ENCODE data around the gene NAV3.

DNA sequence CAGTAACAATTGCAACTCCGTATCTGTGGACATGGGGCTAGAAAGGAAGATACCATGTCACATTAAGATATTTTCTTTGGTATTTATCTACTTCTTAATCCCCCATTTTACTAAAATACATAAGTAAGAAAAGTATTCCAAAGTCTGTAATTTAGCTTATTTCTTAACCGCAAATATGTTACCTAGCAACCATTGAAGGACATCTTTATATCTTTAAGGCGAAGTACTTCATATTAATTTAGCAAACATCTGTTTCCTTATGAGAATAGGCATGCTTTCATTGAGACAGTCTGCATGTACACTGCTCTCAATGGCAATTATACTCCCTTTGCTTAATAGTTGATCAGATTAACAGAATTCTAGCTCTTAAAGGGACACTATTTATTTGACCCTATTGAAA is 88.8 kb downstream of the NAV3 start:
- no peak for TF ChIP-seq POLR2A (IDR thresholded peaks at IDR 0.05)
- TF ChIP-seq, protein P1, sequence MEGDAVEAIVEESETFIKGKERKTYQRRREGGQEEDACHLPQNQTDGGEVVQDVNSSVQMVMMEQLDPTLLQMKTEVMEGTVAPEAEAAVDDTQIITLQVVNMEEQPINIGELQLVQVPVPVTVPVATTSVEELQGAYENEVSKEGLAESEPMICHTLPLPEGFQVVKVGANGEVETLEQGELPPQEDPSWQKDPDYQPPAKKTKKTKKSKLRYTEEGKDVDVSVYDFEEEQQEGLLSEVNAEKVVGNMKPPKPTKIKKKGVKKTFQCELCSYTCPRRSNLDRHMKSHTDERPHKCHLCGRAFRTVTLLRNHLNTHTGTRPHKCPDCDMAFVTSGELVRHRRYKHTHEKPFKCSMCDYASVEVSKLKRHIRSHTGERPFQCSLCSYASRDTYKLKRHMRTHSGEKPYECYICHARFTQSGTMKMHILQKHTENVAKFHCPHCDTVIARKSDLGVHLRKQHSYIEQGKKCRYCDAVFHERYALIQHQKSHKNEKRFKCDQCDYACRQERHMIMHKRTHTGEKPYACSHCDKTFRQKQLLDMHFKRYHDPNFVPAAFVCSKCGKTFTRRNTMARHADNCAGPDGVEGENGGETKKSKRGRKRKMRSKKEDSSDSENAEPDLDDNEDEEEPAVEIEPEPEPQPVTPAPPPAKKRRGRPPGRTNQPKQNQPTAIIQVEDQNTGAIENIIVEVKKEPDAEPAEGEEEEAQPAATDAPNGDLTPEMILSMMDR (IDR thresholded peaks at IDR 0.05): no peak

Measured in gastroesophageal sphincter (tissue), 3 donors.